PC-9 (cell line): ENCODE measurements around the gene SMG6.

ENCODE experiments used
- CTCF ChIP-seq: fragments of 200-600 bp; sonication (generic); conservative IDR thresholded peaks from 2 replicates; pipeline ENCODE4 v1.6.1; 2017; ENCODE audit warnings: mixed run types, antibody characterized with exemption, mild to moderate bottlenecking, moderate library complexity
- EZH2 ChIP-seq: fragments of 200-600 bp; sonication (generic); IDR thresholded peaks from 2 replicates; pipeline ENCODE4 v1.8.0; 2017; ENCODE audit warnings: antibody characterized with exemption, low read depth

GRCh38 chr17:2321399-2321798, 17.8 kb upstream of the SMG6 start:
- no peak for TF ChIP-seq CTCF
- no peak for TF ChIP-seq EZH2
